ENCODE measurements around the gene AMPH. TPM values are rescaled to one million over a fixed set of nuclear protein-coding genes. Genes with fewer than 3 reads are reported as not detected.

The AMPH gene
- total and polyA plus RNA-seq, 9 of the 15 experiments (the other 6 are each of a cell fraction or from before 2014, with no cell fraction given), result 0.03 to 0.35 TPM; not detected in 7

DNA sequence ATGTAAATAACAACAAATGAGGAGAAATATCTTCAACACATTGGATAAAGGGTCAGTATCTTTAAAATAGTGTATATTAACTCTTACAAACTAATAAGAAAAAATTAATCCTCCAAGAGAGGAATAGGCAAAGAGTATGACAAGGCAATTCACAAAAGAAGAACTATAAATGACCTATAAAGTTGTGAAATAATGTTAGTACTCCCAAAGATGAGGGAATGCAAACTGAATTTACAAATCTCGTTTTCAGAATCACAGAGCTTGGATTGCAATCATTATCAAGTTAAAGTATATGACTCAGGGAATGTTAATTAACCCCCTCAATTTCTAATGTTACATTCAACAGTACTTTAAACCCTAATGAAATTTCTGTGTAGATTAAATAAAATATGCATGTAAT lies 270.4 kb downstream of the AMPH start (continued):
- TF ChIP-seq POLR2G (IDR thresholded peaks at IDR 0.05; ENCODE audit: low read depth, low read length) (no peak), MEF2D (tag; conservative IDR thresholded peaks at IDR 0.05; ENCODE audit: low read depth) (no peak), COPS2 (conservative IDR thresholded peaks at IDR 0.05) (no peak), ZNF780A (CRISPR knock-in tag; IDR thresholded peaks at IDR 0.05) (no peak), GTF2E2 (tag; IDR thresholded peaks at IDR 0.05) (no peak), RBM34 (IDR thresholded peaks at IDR 0.05; ENCODE audit: borderline replicate concordance, insufficient read depth, low read length) (no peak), ZNF133 (CRISPR knock-in tag; IDR thresholded peaks at IDR 0.05) (no peak), PREB (CRISPR knock-in tag; IDR thresholded peaks at IDR 0.05) (no peak), SMARCB1 (IDR thresholded peaks at IDR 0.05; ENCODE audit: insufficient read length, low read depth) (no peak), ZNF12 (CRISPR knock-in tag; IDR thresholded peaks at IDR 0.05) (no peak), DIDO1 (tag; IDR thresholded peaks at IDR 0.05; ENCODE audit: low read depth) (no peak)
- TF ChIP-seq, protein P1, sequence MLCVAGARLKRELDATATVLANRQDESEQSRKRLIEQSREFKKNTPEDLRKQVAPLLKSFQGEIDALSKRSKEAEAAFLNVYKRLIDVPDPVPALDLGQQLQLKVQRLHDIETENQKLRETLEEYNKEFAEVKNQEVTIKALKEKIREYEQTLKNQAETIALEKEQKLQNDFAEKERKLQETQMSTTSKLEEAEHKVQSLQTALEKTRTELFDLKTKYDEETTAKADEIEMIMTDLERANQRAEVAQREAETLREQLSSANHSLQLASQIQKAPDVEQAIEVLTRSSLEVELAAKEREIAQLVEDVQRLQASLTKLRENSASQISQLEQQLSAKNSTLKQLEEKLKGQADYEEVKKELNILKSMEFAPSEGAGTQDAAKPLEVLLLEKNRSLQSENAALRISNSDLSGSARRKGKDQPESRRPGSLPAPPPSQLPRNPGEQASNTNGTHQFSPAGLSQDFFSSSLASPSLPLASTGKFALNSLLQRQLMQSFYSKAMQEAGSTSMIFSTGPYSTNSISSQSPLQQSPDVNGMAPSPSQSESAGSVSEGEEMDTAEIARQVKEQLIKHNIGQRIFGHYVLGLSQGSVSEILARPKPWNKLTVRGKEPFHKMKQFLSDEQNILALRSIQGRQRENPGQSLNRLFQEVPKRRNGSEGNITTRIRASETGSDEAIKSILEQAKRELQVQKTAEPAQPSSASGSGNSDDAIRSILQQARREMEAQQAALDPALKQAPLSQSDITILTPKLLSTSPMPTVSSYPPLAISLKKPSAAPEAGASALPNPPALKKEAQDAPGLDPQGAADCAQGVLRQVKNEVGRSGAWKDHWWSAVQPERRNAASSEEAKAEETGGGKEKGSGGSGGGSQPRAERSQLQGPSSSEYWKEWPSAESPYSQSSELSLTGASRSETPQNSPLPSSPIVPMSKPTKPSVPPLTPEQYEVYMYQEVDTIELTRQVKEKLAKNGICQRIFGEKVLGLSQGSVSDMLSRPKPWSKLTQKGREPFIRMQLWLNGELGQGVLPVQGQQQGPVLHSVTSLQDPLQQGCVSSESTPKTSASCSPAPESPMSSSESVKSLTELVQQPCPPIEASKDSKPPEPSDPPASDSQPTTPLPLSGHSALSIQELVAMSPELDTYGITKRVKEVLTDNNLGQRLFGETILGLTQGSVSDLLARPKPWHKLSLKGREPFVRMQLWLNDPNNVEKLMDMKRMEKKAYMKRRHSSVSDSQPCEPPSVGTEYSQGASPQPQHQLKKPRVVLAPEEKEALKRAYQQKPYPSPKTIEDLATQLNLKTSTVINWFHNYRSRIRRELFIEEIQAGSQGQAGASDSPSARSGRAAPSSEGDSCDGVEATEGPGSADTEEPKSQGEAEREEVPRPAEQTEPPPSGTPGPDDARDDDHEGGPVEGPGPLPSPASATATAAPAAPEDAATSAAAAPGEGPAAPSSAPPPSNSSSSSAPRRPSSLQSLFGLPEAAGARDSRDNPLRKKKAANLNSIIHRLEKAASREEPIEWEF (CRISPR knock-in tag; IDR thresholded peaks at IDR 0.05), result no peak
- TF ChIP-seq, protein P2, sequence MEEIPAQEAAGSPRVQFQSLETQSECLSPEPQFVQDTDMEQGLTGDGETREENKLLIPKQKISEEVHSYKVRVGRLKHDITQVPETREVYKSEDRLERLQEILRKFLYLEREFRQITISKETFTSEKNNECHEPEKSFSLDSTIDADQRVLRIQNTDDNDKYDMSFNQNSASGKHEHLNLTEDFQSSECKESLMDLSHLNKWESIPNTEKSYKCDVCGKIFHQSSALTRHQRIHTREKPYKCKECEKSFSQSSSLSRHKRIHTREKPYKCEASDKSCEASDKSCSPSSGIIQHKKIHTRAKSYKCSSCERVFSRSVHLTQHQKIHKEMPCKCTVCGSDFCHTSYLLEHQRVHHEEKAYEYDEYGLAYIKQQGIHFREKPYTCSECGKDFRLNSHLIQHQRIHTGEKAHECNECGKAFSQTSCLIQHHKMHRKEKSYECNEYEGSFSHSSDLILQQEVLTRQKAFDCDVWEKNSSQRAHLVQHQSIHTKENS (CRISPR knock-in tag; IDR thresholded peaks at IDR 0.05), result no peak
- TF ChIP-seq, protein P3, sequence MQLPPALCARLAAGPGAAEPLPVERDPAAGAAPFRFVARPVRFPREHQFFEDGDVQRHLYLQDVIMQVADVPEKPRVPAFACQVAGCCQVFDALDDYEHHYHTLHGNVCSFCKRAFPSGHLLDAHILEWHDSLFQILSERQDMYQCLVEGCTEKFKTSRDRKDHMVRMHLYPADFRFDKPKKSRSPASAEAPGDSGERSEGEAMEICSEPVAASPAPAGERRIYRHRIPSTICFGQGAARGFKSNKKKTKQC (CRISPR knock-in tag; IDR thresholded peaks at IDR 0.05), result no peak

Measured in K562 (cell line).